ENCODE measurements around the gene FSTL4. TPM values are rescaled to one million over a fixed set of nuclear protein-coding genes. Genes with fewer than 3 reads are reported as not detected.

The FSTL4 gene
- total and polyA plus RNA-seq, 2 experiments from 2014 or later: 1.4 to 2.8 TPM

GRCh38 chr5:133285583-133286021 lies 326.7 kb downstream of the FSTL4 start:
- Histone ChIP-seq H3K4me2 (no peak overlapping the region), H3K79me2 (replicated peaks; ENCODE audit: insufficient read depth) (no peaks in the 10 kb centered on the region), H3F3A (replicated peaks; ENCODE audit: low read depth) (no peaks in the 10 kb centered on the region), H3K27ac (ENCODE audit: low read depth) (no peak overlapping the region), H3K9me2 (ENCODE audit: insufficient read depth) (peaks cover 3% of the 10 kb centered on the region; the same call in 1 of the 2 replicates), H3K27me3 (ENCODE audit: insufficient read depth) (no peaks in the 10 kb centered on the region), H3K36me3 (ENCODE audit: insufficient read depth) (no peaks in the 10 kb centered on the region), H3K4me3 (no peak overlapping the region), H4K20me1 (replicated peaks; ENCODE audit: insufficient read depth) (no peaks in the 10 kb centered on the region), H2AFZ (no peak overlapping the region), H3K4me1 (ENCODE audit: insufficient read depth) (no peaks in the 10 kb centered on the region)
- ATAC-seq (no peak), DNase-seq (ENCODE audit: low spot score) (no peak)
- H3K9me3 Mint-ChIP-seq: peaks cover 3% of the 10 kb centered on the region; the same call in 2 of the 3 replicates
- H3K4me1 Mint-ChIP-seq: peaks cover 7% of the 10 kb centered on the region; the same call in 2 of the 3 replicates
- H3K4me3 Mint-ChIP-seq: no peak overlapping the region
- TF ChIP-seq JUNB (IDR thresholded peaks at IDR 0.05; ENCODE audit: unreplicated experiment) (no peak), ETS1 (IDR thresholded peaks at IDR 0.05) (no peak), EZH2 (IDR thresholded peaks at IDR 0.05; ENCODE audit: low read depth, unreplicated experiment) (no peak), ZNF462 (CRISPR knock-in tag; IDR thresholded peaks at IDR 0.05) (no peak), EZH2phosphoT487 (IDR thresholded peaks at IDR 0.05; ENCODE audit: unreplicated experiment) (no peak), REST (IDR thresholded peaks at IDR 0.05; ENCODE audit: unreplicated experiment) (no peak)
- no peaks in the 10 kb centered on the region; the same call in 2 of the 3 replicates for H3K36me3 Mint-ChIP-seq (ENCODE audit: low read depth)
- no peak overlapping the region; the same call in 1 of the 2 replicates for H3K27ac Mint-ChIP-seq
- peaks cover 3% of the 10 kb centered on the region for H3K27me3 Mint-ChIP-seq (ENCODE audit: insufficient read depth, low read depth, poor library complexity)
